ENCODE results near the gene TNFRSF18.
"Not testable (repeated sequence)": the region's sequence is repeated elsewhere in the genome, so short reads cannot be mapped to it uniquely, and the experiment has no call there.

The TNFRSF18 gene

DNA sequence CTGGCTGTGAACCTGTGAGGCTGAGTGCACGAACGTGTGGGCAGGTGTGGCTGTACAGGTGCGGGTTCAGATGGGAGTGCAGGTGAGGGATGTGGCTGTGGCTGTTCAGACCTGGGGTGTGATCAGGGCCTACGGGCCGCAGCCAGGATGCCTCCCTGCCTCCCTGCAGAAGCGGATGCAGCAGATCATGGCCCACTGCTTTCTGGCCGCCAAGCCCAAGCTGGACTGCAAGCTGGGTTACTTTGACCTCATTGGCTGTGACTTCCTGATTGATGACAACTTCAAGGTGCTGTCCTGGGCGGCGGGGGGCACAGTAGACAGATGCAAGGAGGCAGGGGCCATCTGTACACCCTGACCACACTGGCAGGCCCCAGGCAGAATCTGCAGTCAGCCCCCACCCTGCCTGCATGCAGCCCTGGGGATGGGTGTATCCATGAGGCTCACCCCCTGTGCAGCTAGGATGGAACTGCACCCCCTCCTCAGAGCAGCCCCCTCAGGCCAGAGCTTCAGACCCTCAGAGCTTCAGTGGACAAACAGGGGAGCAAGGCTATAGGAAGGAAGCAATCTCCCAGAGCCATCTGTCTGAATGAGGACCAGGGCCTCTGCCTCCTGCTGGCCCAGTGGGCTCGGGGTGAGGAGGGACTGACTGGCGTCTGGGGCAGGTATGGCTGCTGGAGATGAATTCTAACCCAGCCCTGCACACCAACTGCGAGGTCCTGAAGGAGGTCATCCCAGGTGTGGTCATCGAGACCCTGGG, 9.8 kb downstream of the TNFRSF18 start:
- FAIRE-seq, result no peak

- FAIRE-seq, result not testable (repeated sequence)
These were observed 10.7 kb downstream of the TNFRSF18 start for GRCh38 chr1:1195726-1196125.

DNA sequence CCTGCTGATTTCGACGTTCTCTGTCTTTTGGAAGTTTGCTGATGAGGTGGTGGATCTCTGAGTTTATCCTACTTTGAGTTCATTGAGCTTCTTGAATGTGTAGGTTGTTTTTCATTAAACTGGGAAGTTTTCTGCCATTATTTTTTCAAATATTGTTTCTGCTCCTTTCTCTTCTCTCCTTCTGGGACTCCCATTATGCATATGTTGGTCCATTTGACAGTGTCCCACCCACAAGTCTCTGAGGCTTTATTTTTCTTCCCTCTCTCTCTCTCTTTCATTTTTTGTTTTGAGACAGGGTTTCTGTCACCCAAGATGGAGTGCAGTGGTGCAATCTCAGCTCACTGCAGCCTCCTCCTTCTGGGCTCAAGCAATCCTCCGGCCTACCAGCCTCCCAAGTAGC, 11.7 kb downstream of the TNFRSF18 start:
- FAIRE-seq, result no peak

DNA sequence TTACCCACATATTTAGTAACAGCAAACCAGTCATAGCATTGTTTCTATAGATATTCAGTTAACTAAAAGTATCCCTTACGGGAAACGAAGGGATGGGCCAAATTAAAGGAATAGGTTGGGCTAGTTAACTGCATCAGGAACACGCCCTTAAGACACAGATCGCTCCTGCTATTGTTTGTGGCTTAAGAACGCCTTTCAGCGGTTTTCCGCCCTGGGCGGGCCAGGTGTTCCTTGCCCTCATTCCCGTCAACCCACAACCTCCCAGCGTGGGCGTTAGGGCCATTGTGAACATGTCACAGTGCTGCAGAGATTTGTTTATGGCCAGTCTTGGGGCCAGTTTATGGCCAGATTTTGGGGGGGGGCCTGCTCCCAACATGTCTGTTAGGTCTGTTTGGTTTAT, 14.7 kb downstream of the TNFRSF18 start:
- no peak for FAIRE-seq

DNA sequence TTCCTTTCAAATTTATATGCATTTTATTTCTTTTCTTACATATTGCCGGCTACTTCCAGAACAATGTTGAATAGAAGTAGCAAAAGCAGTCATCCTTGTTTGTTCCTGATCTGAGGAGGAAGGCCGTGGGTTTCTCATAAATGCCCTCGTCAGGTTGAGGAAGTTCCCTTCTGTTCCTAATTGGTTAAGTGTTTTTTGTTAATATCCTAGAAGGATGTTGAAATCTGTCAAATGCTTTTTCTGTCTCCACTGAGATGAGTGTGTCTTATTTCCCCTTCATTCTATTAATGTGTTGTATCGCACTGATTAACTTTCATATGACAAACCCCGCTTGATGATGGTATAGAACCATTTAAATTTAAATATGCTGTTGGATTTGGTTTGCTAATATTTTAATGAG, 17.3 kb downstream of the TNFRSF18 start:
- no peak for FAIRE-seq

DNA sequence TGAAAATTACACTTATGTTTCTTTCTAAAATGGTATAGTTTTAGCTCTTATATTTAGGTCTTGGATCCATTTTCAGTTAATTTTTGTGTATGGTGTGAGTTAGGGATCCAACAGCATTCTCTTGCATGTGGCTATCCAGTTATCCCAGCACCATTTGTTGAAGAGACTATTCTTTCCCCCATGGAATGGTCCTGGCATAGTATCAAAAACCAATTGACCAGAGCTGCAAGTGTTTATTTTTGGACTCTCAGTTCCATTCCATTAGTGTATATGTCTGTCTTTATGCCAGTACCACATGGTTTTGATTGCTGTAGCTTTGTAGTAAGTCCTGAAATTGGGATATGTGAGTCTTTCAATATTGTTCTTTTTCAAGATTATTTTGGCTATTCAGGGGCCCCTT, 18.5 kb downstream of the TNFRSF18 start:
- FAIRE-seq, result no peak

GRCh38 chr1:1185101-1185765, 21.2 kb downstream of the TNFRSF18 start:
- FAIRE-seq, result no peak

DNA sequence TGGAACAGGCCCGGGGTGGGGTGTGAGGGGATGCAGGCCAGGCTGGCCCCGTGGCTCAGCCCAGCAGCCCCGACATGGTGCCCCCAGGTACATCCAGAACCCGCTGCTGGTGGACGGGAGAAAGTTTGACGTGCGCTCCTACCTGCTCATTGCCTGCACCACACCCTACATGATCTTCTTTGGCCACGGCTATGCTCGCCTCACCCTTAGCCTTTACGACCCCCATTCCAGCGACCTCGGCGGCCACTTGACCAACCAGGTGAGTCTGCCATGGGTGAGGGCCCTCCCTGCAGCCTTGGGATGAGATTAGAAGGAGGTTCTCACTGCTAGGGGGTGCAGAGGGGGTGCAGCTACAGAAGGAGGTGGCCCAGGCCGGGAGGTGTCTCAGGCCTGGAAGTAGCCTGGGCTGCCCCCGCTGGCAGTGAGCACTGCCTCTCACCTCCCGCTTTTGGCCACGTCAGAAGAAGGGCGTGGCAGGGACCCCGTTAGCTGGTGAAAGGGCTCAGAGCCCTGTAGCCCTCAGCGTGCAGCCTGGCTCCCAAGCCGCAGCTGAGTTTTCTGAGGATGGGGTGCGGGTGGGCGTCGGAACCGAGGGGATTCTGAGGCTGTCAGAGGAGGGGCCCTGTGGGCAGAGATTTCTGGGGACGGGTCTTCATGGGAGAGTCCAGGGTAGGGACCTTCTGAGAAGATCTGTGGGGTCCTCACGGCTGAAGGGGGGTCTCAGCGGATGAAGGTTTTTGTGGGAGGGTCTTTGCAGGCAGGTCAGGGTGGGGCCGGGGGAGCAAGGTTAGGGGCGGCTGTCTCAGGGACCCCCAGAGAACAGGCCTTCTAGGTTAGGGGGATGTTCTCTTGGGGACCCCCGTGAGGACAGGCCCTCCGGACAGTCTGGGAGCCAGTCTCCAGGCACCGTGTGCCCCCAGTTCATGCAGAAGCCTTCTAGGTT, 22.3 kb downstream of the TNFRSF18 start:
- FAIRE-seq, result no peak

DNA sequence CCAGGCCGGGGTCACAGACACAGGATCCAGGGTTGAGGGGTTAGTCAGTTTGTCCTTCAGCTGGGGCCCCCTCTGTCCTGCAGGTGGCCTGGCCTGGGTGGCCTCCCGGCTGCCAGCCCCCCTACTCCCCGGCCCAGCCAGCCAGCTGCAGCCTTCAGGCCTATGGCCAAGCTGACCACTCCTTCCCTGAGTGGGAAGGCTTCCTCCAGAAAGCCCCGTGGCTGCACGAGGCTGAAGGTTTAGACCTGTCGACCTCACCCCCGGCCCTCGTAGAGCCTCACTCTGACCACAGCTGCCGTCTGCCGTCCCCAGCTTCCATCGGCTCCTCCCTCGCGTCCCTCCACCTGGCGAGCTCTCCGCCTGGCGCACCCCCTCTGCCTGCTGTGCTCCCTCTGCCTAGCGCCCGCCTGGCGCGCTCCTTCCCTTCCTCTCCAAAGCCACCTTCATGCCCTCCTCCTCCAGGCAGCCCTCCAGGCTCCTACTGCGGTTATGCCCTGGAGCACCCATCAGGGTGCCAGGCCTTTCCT, 23.1 kb downstream of the TNFRSF18 start:
- FAIRE-seq, result no peak

DNA sequence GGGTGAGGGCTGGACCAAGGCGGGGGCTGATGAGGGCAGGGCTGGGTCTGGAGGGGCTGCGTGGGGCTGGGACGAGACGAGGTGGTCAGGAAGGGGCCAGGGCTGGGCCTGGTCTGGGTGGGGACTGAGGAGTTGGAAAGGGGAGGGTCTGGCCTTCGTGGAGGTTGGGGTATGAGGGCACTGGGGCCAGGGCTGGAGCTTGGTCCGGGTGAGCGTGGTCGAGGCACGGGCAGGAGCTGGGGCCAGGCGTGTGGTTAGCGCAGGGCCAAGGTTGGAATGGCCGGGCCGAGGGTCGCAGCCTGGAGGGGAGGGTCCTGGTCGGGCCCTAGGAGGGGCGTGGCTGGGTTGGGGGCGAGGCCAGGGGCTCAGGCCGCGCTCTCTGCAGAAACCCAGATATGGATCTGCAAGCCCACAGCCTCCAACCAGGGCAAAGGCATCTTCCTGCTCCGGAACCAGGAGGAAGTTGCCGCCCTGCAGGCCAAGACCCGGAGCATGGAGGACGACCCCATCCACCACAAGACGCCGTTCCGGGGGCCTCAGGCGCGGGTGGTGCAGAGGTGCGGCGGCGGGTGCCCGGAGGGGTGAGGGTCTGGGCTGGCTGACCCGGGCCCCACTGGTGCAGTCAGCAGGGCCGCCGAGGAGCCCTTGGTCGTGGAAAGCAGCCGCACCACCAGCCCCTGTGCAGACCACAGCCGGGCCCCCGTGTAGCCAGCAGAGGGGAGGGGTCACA, 23.7 kb downstream of the TNFRSF18 start:
- FAIRE-seq, result no peak

GRCh38 chr1:1181938-1182410, 24.4 kb downstream of the TNFRSF18 start:
- no peak for FAIRE-seq

DNA sequence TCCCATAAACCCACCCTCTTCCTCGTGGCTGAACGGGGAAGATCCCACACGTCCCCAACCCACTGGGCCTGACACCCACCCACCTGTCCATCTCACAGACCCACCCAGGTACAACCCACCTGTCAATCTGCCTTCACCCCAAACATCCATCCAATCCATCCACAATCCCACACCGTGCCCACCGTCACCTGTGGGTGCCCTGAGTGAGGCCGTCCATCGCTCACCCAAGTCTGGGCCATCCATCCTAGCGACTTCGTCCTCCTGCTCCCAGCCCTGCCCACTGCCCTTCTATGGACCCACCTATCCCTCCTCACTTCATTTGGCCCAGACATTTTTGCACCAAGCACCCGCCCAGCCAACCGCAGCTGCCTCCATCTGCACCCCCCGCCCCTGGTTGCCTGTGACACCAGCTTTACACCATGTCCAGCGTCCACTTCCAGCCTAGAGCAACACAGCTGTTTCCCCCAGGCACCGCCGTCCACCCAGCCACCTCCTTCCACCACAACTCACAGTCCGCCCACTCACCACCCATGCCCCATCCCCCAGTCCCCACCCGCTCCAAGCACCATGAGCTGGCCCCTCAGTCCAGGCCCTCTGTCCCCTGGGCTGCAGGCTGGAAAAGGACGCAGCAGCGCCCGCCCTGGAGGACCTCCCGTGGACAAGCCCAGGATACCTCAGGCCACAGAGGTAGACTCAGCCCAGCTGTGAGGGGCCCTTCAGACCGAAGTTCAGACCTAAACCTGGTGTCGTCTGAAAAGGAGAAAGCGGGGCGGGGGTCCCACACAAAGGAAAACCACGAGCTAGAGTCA, 25.1 kb downstream of the TNFRSF18 start:
- no peak for FAIRE-seq

DNA sequence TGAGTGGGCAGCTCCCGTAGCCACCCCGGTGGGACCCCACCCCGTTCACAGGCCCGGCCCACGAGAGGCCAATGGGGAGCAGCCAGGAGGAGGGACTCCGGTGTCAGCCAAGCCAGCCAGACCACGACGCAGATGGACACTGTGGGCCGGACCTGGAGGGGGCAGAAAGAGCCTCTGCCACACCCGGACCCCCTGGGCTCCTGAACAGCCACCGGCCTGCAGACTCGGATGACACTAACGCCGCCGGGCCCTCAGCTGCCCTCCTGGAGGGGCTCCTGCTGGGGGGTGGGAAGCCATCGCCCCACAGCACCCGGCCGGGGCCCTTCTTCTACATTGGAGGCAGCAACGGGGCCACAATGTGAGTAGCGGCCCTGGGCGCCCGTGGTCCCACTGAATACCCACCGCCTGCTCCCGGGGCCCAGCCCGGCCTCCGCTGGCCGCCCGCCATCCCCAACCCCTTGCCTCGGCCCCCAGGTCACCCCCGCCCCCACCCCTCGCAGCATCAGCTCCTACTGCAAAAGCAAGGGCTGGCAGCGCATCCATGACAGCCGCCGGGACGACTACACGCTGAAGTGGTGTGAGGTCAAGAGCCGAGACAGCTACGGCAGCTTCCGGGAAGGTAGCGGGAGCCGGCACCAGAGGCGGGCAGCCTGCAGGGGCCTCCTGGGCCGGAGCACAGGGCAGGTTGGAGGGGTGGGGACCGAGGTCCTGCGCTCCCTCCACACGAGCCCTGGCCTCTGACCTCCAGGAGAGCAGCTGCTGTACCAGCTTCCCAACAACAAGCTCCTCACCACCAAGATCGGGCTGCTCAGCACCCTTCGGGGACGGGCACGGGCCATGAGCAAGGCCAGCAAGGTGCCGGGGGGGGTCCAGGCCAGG, 26.2 kb downstream of the TNFRSF18 start:
- FAIRE-seq, result no peak

- FAIRE-seq, result no peak
These were observed 26.9 kb downstream of the TNFRSF18 start for GRCh38 chr1:1179346-1179982.

DNA sequence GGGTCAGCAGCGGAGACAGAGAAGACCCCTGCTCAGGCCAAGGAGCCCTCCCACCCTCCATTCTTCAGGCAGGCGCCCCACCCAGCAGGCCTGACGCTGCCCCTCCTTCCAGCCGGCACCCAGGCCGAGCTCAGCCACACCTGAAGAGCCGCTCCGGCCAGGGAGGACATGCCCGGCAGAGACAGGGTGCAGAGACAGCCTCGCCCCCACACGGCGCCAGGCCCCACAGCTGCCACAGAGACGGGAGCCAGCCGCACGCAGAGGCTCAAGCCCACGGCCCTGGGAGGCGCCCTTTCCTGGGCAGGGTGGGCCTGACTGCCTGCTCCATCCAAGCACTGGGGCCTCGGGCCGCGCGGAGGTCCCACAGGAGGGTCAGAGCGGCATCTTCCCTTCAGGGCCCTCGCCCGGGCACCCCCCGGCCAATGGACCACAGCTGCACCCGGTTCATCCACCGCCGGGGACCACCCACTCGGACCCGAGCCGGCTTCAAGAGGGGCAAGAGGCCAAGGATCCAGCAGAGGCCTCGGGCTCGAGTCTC, 27.5 kb downstream of the TNFRSF18 start:
- no peak for FAIRE-seq

GRCh38 chr1:1177452-1178206, 28.8 kb downstream of the TNFRSF18 start:
- no peak for FAIRE-seq

- FAIRE-seq, result no peak
These were observed 29.5 kb downstream of the TNFRSF18 start for GRCh38 chr1:1176931-1177330.

DNA sequence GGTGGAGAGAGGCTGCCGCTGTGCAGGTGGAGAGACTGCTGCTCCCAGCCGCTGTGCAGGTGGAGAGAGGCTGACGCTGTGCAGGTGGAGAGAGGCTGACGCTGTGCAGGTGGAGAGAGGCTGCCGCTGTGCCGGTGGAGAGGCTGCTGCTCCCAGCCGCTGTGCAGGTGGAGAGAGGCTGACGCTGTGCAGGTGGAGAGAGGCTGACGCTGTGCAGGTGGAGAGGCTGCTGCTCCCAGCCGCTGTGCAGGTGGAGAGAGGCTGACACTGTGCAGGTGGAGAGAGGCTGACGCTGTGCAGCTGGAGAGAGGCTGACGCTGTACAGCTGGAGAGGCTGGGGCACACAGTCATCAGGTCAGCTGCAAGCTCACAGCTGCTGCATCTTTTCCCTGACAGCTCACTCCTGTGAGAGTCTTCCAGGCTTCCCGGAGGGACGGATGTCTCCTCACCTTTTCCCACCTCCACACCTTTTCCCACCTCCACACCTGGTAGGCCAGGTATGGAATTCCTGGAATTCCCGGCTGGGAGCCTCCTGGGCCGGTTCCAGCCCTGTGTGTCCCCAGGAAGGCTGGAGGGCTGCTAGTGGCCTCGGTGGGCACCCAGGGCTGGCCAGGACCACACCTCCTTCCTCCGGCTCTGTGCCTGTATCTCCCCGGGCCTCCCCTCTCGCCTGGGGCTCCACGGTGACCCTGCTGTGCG, 30.2 kb downstream of the TNFRSF18 start:
- FAIRE-seq, result not testable (repeated sequence)

Measured in endometrium (tissue), 2 donors.